ENCODE results near the gene ADAD2.

Gene ADAD2

DNA sequence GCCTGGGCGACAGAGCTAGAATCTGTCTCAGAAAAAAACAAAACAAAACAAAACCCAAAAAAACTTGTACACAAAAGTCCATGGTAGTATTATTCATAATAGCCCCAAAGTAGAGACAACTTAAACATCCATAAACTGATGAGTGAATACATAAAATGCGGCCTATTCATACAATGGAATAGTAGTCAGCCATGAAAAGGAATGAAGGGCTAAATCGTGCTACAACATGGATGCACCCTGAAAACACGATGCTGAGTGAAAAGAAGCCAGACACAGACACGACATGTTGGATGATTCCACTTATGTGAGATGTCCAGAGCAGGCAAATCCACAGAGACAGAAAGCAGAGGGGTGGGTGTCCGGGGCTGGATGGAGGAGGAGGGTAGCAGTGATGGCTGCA is 36.6 kb downstream of the ADAD2 start:
- TF ChIP-seq, protein P1, sequence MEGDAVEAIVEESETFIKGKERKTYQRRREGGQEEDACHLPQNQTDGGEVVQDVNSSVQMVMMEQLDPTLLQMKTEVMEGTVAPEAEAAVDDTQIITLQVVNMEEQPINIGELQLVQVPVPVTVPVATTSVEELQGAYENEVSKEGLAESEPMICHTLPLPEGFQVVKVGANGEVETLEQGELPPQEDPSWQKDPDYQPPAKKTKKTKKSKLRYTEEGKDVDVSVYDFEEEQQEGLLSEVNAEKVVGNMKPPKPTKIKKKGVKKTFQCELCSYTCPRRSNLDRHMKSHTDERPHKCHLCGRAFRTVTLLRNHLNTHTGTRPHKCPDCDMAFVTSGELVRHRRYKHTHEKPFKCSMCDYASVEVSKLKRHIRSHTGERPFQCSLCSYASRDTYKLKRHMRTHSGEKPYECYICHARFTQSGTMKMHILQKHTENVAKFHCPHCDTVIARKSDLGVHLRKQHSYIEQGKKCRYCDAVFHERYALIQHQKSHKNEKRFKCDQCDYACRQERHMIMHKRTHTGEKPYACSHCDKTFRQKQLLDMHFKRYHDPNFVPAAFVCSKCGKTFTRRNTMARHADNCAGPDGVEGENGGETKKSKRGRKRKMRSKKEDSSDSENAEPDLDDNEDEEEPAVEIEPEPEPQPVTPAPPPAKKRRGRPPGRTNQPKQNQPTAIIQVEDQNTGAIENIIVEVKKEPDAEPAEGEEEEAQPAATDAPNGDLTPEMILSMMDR (IDR thresholded peaks at IDR 0.05): no peak
- H3K27ac ChIP-seq: no peak overlapping the region

DNA sequence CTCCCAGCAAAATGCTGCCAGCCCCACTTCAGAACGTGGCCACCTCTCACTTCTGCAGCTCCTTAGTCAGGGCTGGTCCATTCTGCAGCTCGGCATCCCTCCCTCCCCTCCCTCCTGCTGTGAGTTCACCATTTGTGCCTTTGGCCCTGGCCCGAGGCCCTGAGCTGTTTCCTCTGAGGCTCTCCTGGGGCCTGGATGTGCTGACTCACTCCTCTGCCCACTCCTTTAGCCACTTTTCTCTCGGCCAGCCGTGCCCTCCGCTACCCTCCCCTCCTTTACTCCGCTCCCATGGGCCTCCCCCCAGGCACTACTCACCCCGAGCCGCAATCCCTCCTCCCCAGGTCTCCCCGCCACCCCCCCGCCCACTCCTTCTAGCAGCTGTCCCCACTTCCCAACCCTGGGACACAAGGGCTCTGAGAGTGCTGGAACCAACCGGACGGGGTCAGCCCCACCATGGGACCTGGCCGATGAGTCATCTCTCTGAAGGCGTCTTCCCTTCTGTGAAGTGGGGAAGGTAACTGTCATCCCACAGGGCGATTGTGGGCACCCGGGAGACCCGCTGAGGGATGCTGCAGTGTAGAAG is 37.4 kb downstream of the ADAD2 start:
- H3K27ac ChIP-seq: no peak overlapping the region
- TF ChIP-seq, protein P1 (IDR thresholded peaks at IDR 0.05): no peak
- TF ChIP-seq ZFX (IDR thresholded peaks at IDR 0.05; ENCODE audit: borderline replicate concordance): no peak

DNA sequence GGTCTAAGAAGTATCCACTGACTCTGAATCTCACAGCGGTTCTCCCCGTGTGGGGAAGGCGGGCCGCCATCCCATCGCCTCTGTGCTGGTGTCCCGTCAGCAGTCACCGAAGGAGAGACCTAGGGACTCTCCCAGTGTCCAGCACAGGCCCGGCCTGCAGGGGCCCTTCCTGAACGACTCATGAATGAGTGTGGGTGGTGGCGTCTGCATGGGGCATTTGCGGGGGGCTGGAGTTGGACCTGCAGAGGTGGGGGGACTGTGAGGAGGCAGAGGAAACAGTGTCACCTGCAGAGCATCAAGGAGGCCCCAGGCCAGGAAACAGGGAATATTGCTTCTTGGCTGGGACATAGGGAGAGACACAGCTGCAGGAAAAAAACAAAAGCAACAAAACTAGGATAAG is 38.5 kb downstream of the ADAD2 start:
- H3K27ac ChIP-seq: no peak overlapping the region
- TF ChIP-seq, protein P1 (IDR thresholded peaks at IDR 0.05): no peak
- no peak for TF ChIP-seq ZFX (IDR thresholded peaks at IDR 0.05; ENCODE audit: borderline replicate concordance)

DNA sequence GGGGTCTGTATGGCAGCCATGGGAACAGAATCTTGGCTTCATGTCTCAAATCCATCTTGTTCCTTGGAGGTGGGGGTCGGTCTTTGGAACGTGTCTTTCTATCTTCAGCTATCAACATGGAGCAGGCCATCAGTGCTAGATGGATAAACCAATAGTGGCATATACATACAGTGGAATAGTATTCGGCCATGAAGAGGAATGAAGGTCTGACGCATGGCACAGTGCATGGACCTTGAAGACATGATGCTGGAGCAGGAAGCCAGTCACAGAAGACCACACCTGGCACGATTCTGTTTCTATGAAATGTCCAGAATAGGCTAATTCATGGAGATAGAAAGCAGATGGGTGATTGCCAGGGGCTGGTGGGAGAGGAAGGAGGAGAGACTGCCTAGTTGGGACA is 41.1 kb downstream of the ADAD2 start:
- TF ChIP-seq, protein P1 (IDR thresholded peaks at IDR 0.05): no peak
- H3K27ac ChIP-seq: no peak overlapping the region

DNA sequence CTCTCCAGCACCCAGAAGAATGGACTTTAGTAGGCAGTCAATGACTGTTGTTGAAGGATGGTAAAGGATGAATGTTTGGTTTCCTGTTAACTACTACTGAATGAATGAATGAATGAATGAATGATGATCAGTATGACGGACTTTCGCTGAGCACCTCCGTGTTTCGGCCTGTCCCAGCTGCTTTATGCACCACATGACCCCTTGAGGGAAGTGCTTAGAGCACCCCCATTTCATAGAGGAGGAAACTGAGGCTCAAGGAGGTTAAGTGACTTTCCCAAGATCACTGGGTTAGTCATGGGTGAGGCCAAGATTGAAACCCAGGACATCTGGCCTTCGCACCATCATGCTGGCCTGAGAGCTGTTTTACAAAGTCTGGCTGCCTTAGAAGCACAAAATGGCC is 42.0 kb downstream of the ADAD2 start:
- TF ChIP-seq, protein P1 (IDR thresholded peaks at IDR 0.05): no peak
- no peak for TF ChIP-seq ZFX (IDR thresholded peaks at IDR 0.05; ENCODE audit: borderline replicate concordance)
- no peak overlapping the region for H3K27ac ChIP-seq

DNA sequence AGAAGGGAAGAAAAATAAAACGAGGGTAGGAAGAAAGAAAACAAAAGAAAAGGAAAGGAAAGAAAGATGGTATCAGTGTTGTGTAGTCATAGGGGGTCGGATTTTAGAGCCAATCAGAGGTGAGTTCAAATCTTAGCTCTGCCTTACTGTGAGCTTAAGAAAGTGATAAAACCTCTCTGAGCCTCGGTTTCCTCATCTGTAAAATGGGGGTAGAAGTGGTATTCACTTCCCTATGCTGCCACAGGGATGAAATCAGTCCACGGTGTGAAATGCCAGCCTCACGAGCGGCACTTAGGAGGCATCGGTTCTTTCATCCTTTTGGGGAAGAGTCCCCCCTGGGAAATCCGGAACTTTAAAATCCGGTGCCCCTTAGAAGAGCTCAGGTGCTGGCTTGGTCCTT is 42.8 kb downstream of the ADAD2 start:
- TF ChIP-seq, protein P1 (IDR thresholded peaks at IDR 0.05): no peak
- no peak for TF ChIP-seq ZFX (IDR thresholded peaks at IDR 0.05; ENCODE audit: borderline replicate concordance)
- no peak overlapping the region for H3K27ac ChIP-seq

DNA sequence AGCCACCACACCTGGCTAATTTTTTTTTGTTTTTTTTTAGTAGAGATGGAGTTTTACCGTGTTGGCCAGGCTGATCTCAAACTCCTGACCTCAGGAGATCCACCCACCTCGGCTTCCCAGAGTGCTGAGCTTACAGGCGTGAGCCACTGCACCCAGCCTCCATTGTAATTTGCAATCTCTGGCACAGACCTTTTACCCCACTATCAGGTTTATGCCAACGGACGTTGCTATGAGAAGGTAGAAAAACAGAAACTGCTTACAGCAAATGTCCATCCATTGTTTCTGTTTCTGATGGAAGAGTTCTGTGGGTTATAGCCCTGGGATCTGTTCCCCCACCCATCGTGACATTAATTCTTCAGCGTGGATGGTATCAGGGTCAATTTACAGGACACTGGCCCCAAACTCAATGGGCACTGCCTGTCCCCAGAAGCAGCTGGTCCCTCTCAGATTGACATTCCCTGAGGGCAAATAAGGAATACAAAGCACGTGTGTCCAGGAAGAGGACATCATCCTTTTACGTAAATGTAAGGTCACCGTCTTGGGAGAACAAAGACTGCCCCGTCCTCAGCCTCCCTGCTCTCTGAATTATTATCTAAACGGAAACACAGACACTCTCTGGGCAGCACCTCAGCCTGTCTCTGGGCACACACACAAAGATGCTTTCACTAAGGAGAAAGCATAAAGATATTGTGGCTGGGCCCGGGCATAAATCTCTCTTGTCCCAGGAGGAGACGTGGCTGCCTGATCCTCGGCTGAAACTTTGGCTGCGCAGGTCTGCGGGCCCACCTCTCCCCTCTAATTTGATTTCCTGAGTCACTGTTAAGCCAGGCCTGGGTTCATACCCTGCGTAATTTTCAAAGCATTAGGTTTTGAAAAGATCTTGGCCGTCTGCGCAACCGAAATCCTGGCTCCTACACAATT is 43.6 kb downstream of the ADAD2 start:
- H3K27ac ChIP-seq: no peak overlapping the region
- TF ChIP-seq, protein P1 (IDR thresholded peaks at IDR 0.05): no peak
- no peak for TF ChIP-seq ZFX (IDR thresholded peaks at IDR 0.05; ENCODE audit: borderline replicate concordance)

Data from 22Rv1 (cell line).